GM21423 (cell line): Measurements from ENCODE around the gene CHRNA4.
"Not testable (repeated sequence)": the region's sequence is repeated elsewhere in the genome, so short reads cannot be mapped to it uniquely, and the experiment has no call there.

Experiments used
- ATAC-seq: cut with Tn5 transposase; IDR thresholded peaks from one replicate; pipeline ENCODE4 v1.9.1; 2021; ENCODE audit warnings: mild to moderate bottlenecking, moderate library complexity; ENCODE audit not compliant: unreplicated experiment

Gene CHRNA4

GRCh38 chr20:63336232-63336752 lies 24.9 kb downstream of the CHRNA4 start:
- no peak for ATAC-seq

GRCh38 chr20:63335711-63336110 lies 25.4 kb downstream of the CHRNA4 start:
- no peak for ATAC-seq

DNA sequence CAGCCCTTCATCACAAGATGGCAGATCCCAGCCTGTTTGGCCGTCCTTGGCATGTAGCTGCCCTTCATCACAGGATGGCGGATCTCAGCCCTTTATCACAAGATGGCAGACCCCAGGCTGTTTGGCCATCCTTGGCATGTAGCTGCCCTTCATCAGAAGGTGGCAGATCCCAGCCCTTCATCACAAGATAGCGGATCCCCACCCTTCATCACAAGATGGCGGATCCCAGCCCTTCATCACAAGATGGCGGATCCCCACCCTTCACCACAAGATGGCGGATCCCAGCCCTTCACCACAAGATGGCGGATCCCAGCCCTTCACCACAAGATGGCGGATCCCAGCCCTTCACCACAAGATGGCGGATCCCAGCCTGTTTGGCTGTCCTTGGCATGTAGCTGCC lies 26.1 kb downstream of the CHRNA4 start:
- ATAC-seq = not testable (repeated sequence)

DNA sequence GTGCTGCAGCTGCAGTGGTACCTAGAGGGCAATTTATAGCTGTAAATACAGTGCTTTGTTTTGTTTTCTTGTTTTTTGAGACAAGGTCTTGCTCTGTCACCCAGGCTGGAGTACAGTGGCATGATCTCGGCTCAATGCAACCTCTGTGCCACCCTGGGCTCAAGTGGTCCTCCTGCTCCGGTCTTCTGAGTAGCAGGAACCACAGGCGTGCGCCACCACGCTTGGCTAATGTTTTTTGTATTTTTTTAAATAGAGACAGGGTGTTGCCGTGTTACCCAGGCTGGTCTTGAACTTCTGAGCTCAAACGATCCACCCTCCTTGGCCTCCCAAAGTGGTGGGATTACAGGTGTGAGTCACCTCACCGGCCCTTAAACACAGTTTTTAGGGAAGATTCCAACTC lies 26.8 kb downstream of the CHRNA4 start:
- no peak for ATAC-seq

DNA sequence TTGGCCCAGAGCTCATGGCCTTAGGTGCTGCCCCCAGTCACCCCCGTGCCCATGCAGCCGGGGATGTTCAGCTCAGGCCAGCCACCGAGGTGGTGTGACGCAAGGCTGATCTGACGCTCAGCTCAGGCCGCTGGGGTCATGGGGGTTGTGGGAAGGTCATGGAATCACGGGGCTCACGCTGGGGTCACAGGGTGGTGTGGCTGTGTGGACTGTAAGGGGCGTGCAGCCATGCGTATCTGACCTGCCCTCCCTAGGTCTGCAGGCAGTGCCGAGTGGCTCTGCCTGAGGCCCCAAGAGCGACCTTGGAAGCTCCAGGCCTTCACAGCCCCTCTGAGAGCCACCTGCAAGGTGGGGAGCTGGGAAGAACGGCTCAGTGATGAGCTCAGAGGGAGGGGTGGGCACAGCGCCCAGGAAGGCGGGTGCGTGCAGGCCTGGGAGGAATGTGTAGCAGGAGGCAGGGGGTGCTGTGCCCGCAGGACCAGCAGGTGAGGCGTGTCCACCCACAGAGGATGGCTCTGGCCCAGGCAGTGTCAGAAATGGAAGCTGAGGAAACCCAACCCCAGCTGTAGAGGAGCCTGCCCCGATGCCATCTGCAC lies 27.8 kb downstream of the CHRNA4 start:
- no peak for ATAC-seq

GRCh38 chr20:63332488-63333240 lies 28.5 kb downstream of the CHRNA4 start:
- ATAC-seq = no peak

- ATAC-seq = no peak
Observed at GRCh38 chr20:63331741-63332400, 29.3 kb downstream of the CHRNA4 start.

DNA sequence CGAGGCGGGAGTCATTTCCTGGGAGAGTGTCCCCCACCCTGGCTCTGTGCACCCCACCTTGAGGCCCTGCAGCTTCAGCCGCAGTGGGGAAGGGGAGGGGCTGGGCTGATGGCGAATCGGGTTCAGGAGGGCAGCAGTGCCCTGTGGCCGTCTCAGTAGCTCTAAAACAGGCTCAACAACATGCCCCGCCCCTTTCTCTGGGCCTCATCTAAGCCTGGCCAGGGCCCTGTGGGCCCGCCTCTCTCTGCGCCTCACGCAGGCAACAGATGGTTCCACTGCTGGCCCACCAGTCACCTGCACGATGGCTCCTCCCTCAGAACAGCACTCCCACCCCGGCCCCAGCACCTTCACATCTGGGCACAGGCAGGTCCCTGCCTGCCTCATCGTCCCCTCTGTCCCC lies 30.2 kb downstream of the CHRNA4 start:
- no peak for ATAC-seq

- no peak for ATAC-seq
Observed at GRCh38 chr20:63330084-63330760, 30.9 kb downstream of the CHRNA4 start.

DNA sequence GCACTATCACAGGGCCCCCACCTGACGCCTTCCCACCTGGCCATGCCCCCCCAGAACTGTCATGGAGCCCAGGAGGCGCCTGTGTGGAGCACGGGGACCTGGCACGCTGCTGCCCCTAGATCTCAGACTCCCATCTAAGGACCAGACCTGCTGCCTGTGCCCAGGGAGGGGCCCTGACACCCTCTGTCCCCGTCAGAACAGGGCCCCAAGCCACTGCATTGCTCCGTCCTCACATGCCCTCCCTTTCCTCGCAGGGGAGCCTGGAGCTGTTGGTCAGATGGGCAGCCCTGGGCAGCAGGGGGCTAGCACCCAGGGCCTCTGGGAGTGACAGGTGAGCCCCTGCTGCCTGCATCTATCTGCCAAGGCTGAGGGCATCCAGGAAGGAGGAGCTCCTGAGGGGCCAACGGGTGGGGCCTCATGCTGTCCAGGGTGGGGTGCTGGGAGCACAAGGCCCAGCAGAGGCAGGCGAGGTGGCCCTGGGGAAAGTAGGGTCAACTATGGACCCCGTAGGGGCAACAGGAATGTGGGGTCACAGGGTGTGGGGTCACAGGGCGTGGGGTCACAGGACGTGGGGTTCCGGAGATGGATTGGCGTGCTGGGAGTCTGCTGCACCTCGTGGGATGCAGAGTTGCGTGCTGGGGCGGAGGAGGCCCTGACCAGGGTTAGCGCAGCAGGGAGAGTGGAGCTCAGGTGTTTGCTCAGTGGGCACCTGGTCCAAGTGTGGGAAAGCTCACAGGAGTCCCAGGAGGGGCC lies 31.6 kb downstream of the CHRNA4 start:
- ATAC-seq = no peak

DNA sequence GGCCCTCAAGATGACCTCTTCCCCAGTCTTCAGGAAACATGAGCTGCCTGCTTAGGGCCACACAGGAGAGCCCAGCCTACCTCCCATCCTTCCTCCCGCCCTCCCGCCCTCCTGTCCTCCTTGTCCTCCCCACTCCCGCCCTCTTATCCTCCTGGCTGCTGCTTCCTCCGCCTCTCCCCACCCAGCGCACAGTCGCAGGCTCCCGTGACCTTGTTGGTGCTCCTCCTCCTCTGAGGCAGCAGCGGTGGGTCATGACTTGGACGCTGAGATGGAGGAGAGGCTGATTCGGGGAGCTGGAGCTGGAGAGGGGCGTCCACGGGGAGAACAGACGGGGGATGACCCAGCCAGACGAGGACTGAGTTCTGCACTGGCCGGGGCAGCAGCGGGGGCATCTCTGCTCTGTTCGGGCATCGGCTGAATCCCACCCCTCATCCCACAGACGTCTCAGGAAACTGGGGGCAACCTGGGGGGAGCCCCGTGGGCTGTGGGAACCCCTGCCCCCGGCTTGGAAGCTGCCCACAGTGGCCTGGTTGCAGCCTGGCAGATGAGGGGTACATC lies 32.4 kb downstream of the CHRNA4 start:
- ATAC-seq = no peak

GRCh38 chr20:63328026-63328700 lies 33.0 kb downstream of the CHRNA4 start:
- ATAC-seq = no peak

DNA sequence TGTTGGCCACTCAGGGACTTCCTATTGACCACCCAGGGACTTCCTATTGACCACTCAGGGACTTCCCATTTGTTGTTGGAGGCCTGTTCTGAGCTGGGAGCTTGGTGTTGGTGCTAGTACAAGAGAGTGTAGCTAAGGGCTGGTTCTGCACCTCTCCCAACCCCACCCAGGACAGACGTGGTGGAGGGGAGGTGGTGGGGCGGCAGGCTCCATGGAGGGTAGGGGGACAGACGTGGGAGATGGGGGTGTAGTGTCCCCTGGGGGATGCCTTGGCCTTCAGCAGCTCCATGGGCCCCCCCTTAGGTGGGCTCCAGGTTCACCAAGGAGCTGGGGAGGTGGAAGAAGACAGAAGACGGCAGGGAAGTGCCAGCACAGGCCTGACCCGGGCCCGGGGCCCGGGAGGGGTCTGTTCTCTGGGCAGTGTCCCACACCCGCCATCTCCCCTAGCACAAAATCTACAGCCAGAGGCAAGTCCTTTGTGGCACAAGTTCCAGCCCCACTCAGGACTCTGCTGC lies 33.9 kb downstream of the CHRNA4 start:
- no peak for ATAC-seq

- ATAC-seq = no peak
Observed at GRCh38 chr20:63326314-63327230, 34.6 kb downstream of the CHRNA4 start.

DNA sequence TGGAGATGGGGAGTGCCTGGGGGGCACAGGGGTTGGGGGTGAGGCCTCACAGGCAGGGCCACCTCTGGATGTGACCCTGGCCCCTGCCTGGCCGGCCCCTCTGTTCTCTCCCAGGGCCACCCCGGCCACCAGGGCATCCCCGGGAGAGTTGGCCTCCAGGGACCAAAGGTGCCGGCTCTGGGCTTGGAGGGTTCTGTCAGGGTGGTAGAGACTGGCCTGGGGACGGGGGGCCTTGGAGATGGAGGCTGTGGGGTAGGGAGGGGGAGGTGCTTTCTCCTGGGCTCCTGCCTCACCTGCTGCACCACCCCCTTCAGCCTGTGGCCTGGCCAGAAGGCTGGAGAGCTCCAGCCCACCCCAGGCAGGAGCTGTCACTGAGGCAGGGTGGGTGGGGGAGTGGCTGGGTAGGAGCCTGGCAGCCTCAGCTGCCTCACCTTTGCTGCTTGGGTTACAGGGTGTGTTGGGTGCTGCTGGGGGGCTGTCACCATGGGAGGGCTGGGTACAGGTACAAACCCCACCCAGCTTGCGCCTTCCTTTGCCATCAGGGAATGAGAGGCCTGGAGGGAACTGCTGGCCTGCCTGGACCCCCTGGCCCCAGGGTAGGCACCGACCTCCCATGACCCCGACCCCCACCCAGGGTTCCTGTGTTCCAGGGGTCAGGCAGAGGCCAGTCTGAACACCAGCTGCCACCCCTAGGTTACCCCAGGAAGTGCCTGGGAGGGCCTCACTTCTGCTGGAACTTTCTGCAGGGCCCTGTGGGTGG lies 35.4 kb downstream of the CHRNA4 start:
- no peak for ATAC-seq

GRCh38 chr20:63325021-63325471 lies 36.1 kb downstream of the CHRNA4 start:
- no peak for ATAC-seq

DNA sequence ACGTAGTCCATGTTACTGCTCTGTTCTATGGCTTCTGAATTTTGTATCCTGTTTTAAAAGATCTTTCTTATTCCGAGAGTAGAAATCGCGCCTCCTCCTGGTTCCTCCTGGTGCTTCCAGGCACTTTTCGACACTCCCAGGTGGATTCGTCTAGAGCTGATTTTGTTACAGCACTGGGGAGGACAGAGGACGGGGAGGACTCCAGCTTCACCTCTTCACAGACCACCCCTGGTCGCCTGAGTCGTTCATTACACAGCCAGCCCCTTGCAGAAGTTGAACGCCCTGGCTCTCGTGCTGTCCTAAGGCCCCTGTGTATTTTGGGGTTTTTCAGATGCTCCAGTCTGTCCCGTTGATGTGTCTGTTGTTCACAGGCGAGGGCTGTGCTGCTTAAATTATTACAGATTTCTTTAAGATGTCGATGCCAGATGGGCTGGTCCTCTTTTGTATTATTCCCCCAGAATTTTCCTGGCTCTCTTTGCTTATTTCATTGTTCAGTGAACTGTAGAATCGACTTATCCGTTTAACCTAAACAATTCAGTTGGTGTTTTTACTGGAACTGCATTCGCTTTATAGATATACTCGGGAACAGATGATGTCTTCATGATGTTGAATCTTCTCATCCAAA lies 37.7 kb downstream of the CHRNA4 start:
- ATAC-seq = no peak
